Endothelial cell of umbilical vein (primary cell): ENCODE results near the gene RBKS.

Experiments
- EZH2 ChIP-seq: IDR thresholded peaks from 2 replicates; pipeline ENCODE4 v1.6.1; 2012; ENCODE audit warnings: borderline replicate concordance, low read depth, mild to moderate bottlenecking, moderate library complexity, low read length, inconsistent platforms; ENCODE audit not compliant: severe bottlenecking
- FOS ChIP-seq: IDR thresholded peaks from 2 replicates; pipeline ENCODE4 v1.6.1; 2011; ENCODE audit warnings: mild to moderate bottlenecking, low read length, moderate library complexity, borderline replicate concordance; ENCODE audit not compliant: insufficient read depth
- GATA2 ChIP-seq: IDR thresholded peaks from 2 replicates; pipeline ENCODE4 v1.7.0; 2011; ENCODE audit warnings: low read depth, mild to moderate bottlenecking, moderate library complexity, mixed read lengths, low read length; ENCODE audit not compliant: insufficient read length, insufficient read depth
- JUN ChIP-seq: IDR thresholded peaks from 2 replicates; pipeline ENCODE4 v1.6.1; 2011; ENCODE audit warnings: borderline replicate concordance, low read depth; ENCODE audit not compliant: insufficient read length, insufficient read depth
- MAX ChIP-seq: IDR thresholded peaks from 2 replicates; pipeline ENCODE4 v1.6.1; 2011; ENCODE audit not compliant: insufficient read depth, insufficient read length
- MYC ChIP-seq: IDR thresholded peaks from one replicate; pipeline ENCODE4 v1.6.1; 2011; ENCODE audit warnings: mild to moderate bottlenecking, low read depth, low read length
- POLR2A ChIP-seq: IDR thresholded peaks from 2 replicates; pipeline ENCODE4 v1.6.1; 2012; ENCODE audit warnings: low read depth, mild to moderate bottlenecking, control low read depth, low read length
- POLR2AphosphoS5 ChIP-seq: IDR thresholded peaks from 2 replicates; pipeline ENCODE4 v1.6.1; 2012; ENCODE audit warnings: low read depth, mild to moderate bottlenecking, control low read depth, low read length, moderate library complexity; ENCODE audit not compliant: insufficient read depth
- TF ChIP-seq, protein P1 (sequence below), 2 donors: IDR thresholded peaks; 1 replicate in 1 of 2; 2 replicates in 1 of 2; pipeline ENCODE4 v1.5.1; 2011; ENCODE audit warnings: low read length in 2 of 2, mild to moderate bottlenecking in 2 of 2, moderate library complexity in 2 of 2, control low read depth in 1 of 2, inconsistent platforms in 1 of 2, low read depth in 1 of 2; ENCODE audit not compliant: insufficient read depth in 1 of 2; ENCODE audit errors: extremely low read depth in 1 of 2

- TF ChIP-seq EZH2 (no peak), POLR2A (no peak), POLR2AphosphoS5 (no peak), JUN (no peak), GATA2 (no peak), MYC (no peak), FOS (no peak), MAX (no peak)
- TF ChIP-seq, protein P1, sequence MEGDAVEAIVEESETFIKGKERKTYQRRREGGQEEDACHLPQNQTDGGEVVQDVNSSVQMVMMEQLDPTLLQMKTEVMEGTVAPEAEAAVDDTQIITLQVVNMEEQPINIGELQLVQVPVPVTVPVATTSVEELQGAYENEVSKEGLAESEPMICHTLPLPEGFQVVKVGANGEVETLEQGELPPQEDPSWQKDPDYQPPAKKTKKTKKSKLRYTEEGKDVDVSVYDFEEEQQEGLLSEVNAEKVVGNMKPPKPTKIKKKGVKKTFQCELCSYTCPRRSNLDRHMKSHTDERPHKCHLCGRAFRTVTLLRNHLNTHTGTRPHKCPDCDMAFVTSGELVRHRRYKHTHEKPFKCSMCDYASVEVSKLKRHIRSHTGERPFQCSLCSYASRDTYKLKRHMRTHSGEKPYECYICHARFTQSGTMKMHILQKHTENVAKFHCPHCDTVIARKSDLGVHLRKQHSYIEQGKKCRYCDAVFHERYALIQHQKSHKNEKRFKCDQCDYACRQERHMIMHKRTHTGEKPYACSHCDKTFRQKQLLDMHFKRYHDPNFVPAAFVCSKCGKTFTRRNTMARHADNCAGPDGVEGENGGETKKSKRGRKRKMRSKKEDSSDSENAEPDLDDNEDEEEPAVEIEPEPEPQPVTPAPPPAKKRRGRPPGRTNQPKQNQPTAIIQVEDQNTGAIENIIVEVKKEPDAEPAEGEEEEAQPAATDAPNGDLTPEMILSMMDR (IDR thresholded peaks at IDR 0.05; ENCODE audit: extremely low read depth in 1 of 2, insufficient read depth in 1 of 2, low read depth in 1 of 2, low read length in 2 of 2) = no peak
Observed at GRCh38 chr2:27773959-27774358, 116.2 kb downstream of the RBKS start.
